NB4 (cell line): Measurements from ENCODE around the gene ARL5B.

Source experiments
- DNase-seq: peaks from one replicate; pipeline ENCODE4 v3.0.0; 2010; ENCODE audit warnings: low read depth
- H3K4me3 ChIP-seq: one replicate; pipeline ENCODE4 v1.5.1; 2011; ENCODE audit warnings: mild to moderate bottlenecking, low read depth, low read length, moderate library complexity
- CTCF ChIP-seq: IDR thresholded peaks from one replicate; pipeline ENCODE4 v1.5.1; 2012; ENCODE audit warnings: low read depth, low read length
- MAX ChIP-seq: IDR thresholded peaks from 2 replicates; pipeline ENCODE4 v1.6.1; 2011; ENCODE audit warnings: low read depth, low read length
- MYC ChIP-seq: IDR thresholded peaks from 2 replicates; pipeline ENCODE4 v1.6.1; 2011; ENCODE audit warnings: low read depth, low read length
- POLR2A ChIP-seq: IDR thresholded peaks from 2 replicates; pipeline ENCODE4 v1.6.1; 2011; ENCODE audit warnings: mild to moderate bottlenecking; ENCODE audit not compliant: insufficient read length; ENCODE audit errors: extremely low read depth

ARL5B gene

GRCh38 chr10:18719811-18720210 is 60.6 kb downstream of the ARL5B start:
- no peak for DNase-seq
- H3K4me3 ChIP-seq, result no peak overlapping the region
- TF ChIP-seq MYC (no peak), CTCF (no peak), POLR2A (no peak), MAX (no peak)

GRCh38 chr10:18721067-18721466 is 61.8 kb downstream of the ARL5B start:
- H3K4me3 ChIP-seq, result no peak overlapping the region
- TF ChIP-seq CTCF (no peak), POLR2A (no peak), MAX (no peak), MYC (no peak)
- DNase-seq, result no peak

- H3K4me3 ChIP-seq, result no peak overlapping the region
- TF ChIP-seq MYC (no peak), MAX (no peak), POLR2A (no peak), CTCF (no peak)
- DNase-seq, result no peak
Measured at GRCh38 chr10:18723801-18724200, 64.6 kb downstream of the ARL5B start.
